ENCODE measurements around the gene SEMA4D. TPM values are rescaled to one million over a fixed set of nuclear protein-coding genes. Genes with fewer than 3 reads are reported as not detected.

SEMA4D gene
- total and polyA plus RNA-seq, 2 of the 13 experiments (the other 11 are each of a cell fraction or from before 2014, with no cell fraction given): 0.13 to 0.16 TPM

DNA sequence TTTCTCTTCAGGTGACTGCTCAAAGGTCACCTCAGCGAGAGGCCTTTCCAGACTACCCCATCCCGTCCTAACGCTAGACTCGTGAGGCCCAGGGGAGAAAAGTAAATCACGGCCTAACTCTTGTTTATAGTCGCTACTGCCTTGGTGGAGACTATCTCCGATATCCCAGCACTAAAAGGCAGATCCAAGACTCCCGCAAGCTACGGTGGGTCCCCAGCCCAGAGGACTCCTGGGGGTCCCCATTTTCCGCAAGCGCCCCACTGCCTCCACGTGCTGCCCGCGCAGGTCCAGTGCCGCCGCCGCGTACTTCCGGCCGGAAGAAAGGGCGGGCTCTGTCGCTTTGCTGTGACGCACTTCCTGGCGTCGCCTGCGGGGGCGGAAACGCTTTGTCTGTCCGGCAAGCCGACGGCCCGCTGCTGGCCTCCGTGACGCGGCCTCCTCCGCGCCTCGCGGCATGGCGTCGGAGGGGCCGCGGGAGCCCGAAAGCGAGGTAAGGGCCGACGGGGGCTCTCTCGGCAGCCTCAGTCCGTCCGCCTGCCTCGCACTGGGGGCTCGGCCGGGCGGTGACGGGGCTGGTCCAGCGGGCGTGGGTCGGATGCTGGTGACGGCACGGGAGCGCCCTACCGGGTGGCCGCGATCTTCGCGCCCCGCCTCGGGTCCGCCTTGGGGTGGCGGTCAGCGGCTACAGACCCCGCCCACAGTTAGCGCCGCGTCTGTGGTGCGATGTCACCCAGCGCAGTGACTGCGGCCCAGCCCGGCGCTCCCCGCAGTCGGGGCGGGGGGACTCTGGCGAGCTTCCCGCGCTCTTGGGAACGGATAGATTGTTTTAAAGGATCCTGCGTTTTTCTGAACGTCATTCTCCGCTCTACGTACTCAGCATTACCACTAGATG, 179.5 kb downstream of the SEMA4D start, which contains the start of gene SECISBP2 (continued):
- TF ChIP-seq, protein P1, sequence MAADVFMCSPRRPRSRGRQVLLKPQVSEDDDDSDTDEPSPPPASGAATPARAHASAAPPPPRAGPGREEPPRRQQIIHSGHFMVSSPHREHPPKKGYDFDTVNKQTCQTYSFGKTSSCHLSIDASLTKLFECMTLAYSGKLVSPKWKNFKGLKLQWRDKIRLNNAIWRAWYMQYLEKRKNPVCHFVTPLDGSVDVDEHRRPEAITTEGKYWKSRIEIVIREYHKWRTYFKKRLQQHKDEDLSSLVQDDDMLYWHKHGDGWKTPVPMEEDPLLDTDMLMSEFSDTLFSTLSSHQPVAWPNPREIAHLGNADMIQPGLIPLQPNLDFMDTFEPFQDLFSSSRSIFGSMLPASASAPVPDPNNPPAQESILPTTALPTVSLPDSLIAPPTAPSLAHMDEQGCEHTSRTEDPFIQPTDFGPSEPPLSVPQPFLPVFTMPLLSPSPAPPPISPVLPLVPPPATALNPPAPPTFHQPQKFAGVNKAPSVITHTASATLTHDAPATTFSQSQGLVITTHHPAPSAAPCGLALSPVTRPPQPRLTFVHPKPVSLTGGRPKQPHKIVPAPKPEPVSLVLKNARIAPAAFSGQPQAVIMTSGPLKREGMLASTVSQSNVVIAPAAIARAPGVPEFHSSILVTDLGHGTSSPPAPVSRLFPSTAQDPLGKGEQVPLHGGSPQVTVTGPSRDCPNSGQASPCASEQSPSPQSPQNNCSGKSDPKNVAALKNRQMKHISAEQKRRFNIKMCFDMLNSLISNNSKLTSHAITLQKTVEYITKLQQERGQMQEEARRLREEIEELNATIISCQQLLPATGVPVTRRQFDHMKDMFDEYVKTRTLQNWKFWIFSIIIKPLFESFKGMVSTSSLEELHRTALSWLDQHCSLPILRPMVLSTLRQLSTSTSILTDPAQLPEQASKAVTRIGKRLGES (CRISPR knock-in tag; IDR thresholded peaks at IDR 0.05; ENCODE audit: borderline replicate concordance): 0 out of 2 replicates have a peak, but pooled peaks have one; percentile 17
- TF ChIP-seq ZFY (CRISPR knock-in tag; IDR thresholded peaks at IDR 0.05) (peak; percentile 98), ZNF367 (CRISPR knock-in tag; IDR thresholded peaks at IDR 0.05; ENCODE audit: borderline replicate concordance) (0 out of 2 replicates have a peak, but pooled peaks have one; percentile 39), HNRNPH1 (optimal IDR thresholded peaks at IDR 0.05; ENCODE audit: low read depth, low read length) (no peak), ZNF496 (CRISPR knock-in tag; IDR thresholded peaks at IDR 0.05; ENCODE audit: insufficient replicate concordance) (no peak), CHD2 (IDR thresholded peaks at IDR 0.05; ENCODE audit: low read depth, low read length) (no peak; the same call in 1 of the 2 replicates), ZNF737 (CRISPR knock-in tag; IDR thresholded peaks at IDR 0.05; ENCODE audit: borderline replicate concordance) (0 out of 2 replicates have a peak, but pooled peaks have one; percentile 38), SMARCC2 (IDR thresholded peaks at IDR 0.05) (no peak), NFE2L1 (CRISPR knock-in tag; IDR thresholded peaks at IDR 0.05; ENCODE audit: borderline replicate concordance) (no peak), THAP11 (CRISPR knock-in tag; IDR thresholded peaks at IDR 0.05) (peak; percentile 95), ZNF225 (CRISPR knock-in tag; IDR thresholded peaks at IDR 0.05) (peak; percentile 40; the same call in 1 of the 2 replicates), ZNF549 (CRISPR knock-in tag; IDR thresholded peaks at IDR 0.05) (0 out of 2 replicates have a peak, but pooled peaks have one; percentile 69), ZNF20 (CRISPR knock-in tag; IDR thresholded peaks at IDR 0.05) (no peak), HCFC1 (IDR thresholded peaks at IDR 0.05; ENCODE audit: low read depth, low read length) (peak; percentile 84), ELF1 (CRISPR knock-in tag; IDR thresholded peaks at IDR 0.05) (peak; percentile 97), ZNF124 (CRISPR knock-in tag; IDR thresholded peaks at IDR 0.05) (peak; percentile 74), ZNF234 (CRISPR knock-in tag; conservative IDR thresholded peaks at IDR 0.05) (no peak; the same call in 1 of the 2 replicates), ZNF558 (CRISPR knock-in tag; IDR thresholded peaks at IDR 0.05; ENCODE audit: borderline replicate concordance) (peak; percentile 98), ARNT2 (CRISPR knock-in tag; IDR thresholded peaks at IDR 0.05; ENCODE audit: low read depth) (peak; percentile 93), ZNF296 (CRISPR knock-in tag; conservative IDR thresholded peaks at IDR 0.05) (no peak), NFKBIZ (CRISPR knock-in tag; IDR thresholded peaks at IDR 0.05) (no peak)
- TF ChIP-seq, protein P2, sequence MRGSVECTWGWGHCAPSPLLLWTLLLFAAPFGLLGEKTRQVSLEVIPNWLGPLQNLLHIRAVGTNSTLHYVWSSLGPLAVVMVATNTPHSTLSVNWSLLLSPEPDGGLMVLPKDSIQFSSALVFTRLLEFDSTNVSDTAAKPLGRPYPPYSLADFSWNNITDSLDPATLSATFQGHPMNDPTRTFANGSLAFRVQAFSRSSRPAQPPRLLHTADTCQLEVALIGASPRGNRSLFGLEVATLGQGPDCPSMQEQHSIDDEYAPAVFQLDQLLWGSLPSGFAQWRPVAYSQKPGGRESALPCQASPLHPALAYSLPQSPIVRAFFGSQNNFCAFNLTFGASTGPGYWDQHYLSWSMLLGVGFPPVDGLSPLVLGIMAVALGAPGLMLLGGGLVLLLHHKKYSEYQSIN (CRISPR knock-in tag; IDR thresholded peaks at IDR 0.05; ENCODE audit: borderline replicate concordance): no peak
- TF ChIP-seq, protein P3, sequence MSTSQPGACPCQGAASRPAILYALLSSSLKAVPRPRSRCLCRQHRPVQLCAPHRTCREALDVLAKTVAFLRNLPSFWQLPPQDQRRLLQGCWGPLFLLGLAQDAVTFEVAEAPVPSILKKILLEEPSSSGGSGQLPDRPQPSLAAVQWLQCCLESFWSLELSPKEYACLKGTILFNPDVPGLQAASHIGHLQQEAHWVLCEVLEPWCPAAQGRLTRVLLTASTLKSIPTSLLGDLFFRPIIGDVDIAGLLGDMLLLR (CRISPR knock-in tag; IDR thresholded peaks at IDR 0.05): peak; percentile 88
- TF ChIP-seq, protein P4, sequence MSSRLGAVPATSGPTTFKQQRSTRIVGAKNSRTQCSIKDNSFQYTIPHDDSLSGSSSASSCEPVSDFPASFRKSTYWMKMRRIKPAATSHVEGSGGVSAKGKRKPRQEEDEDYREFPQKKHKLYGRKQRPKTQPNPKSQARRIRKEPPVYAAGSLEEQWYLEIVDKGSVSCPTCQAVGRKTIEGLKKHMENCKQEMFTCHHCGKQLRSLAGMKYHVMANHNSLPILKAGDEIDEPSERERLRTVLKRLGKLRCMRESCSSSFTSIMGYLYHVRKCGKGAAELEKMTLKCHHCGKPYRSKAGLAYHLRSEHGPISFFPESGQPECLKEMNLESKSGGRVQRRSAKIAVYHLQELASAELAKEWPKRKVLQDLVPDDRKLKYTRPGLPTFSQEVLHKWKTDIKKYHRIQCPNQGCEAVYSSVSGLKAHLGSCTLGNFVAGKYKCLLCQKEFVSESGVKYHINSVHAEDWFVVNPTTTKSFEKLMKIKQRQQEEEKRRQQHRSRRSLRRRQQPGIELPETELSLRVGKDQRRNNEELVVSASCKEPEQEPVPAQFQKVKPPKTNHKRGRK (CRISPR knock-in tag; IDR thresholded peaks at IDR 0.05): no peak
